Activated T-helper 1 cell treated with Interleukin-2 at 50 U/mL for 16 hours (primary cell): ENCODE measurements around the gene CHN1.

Experiments
- DNase-seq: peaks from one replicate; pipeline ENCODE4 v3.0.0-alpha.2; 2020; ENCODE audit warnings: low read depth

CHN1 gene, protein sequence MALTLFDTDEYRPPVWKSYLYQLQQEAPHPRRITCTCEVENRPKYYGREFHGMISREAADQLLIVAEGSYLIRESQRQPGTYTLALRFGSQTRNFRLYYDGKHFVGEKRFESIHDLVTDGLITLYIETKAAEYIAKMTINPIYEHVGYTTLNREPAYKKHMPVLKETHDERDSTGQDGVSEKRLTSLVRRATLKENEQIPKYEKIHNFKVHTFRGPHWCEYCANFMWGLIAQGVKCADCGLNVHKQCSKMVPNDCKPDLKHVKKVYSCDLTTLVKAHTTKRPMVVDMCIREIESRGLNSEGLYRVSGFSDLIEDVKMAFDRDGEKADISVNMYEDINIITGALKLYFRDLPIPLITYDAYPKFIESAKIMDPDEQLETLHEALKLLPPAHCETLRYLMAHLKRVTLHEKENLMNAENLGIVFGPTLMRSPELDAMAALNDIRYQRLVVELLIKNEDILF

DNA sequence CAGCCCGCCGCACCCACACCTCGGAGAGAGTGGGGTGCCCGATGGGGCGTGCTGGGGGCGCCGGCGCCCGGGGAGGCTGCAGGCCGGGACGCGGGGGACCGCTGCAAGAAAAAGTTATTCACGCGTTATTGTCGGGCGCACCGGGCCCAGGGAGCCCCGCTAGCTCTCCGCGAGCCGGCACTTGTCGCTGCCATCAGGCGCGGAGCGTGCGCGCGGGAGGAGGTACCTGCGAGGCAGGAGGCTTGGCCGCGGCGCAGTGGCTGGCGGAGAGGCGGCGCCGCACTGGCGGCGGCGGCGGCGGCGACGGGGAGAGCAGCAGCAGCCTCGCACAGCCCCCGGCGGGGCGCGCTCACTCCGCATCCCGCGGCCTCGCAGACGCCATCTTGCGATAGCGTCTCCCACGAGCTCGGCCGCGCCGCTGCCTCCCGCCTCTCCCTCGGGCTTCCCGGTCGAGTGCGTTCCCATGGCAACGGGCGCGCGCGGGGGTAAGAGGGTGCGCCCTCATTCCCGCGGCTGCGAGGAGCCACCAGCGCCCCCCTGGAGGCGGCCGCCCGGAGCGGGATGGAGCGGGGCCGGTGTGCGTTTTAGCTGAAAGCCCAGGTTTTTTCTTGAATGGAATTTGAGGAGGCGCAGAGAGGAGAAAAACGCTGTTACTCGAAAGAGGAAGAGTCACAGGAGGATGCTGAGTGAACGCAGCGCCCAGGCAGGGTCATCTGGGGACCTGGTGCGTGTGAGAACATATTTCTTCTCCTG is at the start of gene CHN1:
TSS of gene CHN1 (minus strand) at position 402 of the 753 bp plus-strand sequence. CDS start 469 bp downstream, outside the sequence.
- DNase-seq: peak; percentile 60

GRCh38 chr2:175054340-175054739 is 49.2 kb upstream of the CHN1 start:
- DNase-seq: no peak

DNA sequence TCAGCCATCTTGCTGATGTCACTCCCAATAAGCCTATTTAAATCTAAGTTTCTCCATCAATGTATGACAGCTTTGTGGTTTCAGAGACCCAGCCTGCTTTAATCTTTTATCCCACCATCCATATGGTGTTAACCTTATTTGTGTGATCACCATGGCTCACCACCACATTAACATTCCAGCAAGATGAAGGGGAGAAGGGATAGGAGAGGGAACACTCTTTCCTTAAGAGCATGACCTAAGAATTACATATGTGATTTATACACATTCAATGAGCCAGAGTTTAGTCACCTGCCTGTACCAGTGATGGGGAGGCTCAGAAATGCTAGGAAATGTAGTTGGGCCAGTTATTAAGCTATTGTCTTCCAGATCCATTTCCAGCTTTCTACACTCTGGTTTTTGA is 44.5 kb upstream of the CHN1 start:
- no peak for DNase-seq

GRCh38 chr2:175048275-175048674 is 43.1 kb upstream of the CHN1 start:
- DNase-seq: no peak

GRCh38 chr2:175039490-175039889 is 34.3 kb upstream of the CHN1 start:
- DNase-seq: no peak

- DNase-seq: no peak
Measured at GRCh38 chr2:175039031-175039430, 33.9 kb upstream of the CHN1 start.

DNA sequence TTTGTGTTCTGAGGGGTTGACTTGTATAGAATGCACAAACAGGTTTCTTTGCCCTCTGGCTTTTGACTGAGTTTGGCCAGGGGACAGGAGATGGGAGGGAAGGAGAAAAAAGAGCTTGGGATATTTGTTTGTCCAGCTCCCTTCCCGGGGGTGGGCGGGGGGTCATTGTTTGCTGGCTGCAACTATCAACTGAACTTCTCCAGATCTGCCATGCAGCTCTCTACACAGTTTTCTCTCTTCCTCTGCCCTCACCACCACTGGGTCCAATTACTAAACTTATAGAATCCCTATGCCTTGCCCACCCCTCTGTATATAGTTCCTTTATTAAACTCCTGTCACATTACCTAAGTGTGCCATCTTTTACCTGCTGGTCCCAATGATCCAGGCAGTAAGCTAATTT is 32.8 kb upstream of the CHN1 start:
- no peak for DNase-seq

- DNase-seq: no peak
Measured at GRCh38 chr2:175036582-175037018, 31.4 kb upstream of the CHN1 start.

- no peak for DNase-seq
Measured at GRCh38 chr2:175035806-175036205, 30.6 kb upstream of the CHN1 start.

DNA sequence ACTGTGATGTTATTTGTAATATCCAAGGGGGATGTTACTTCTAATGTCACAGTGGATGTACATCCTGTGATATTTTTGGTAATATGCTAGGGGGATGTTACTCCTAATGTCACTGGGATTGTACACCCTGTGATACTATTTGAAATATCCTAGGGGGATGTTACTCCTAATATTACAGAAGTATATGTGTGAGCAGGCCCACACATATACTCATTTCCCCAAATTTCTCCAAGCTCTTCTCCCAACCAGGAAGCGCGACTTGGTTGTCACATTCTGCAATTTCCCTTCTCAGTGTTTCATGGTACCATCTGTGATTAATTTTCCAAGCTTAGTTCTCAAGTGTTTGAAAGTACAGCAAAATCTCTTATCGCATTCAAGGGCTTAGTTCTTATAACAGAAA is 29.5 kb upstream of the CHN1 start:
- no peak for DNase-seq

GRCh38 chr2:175030380-175031271 is 25.4 kb upstream of the CHN1 start:
- DNase-seq: no peak

DNA sequence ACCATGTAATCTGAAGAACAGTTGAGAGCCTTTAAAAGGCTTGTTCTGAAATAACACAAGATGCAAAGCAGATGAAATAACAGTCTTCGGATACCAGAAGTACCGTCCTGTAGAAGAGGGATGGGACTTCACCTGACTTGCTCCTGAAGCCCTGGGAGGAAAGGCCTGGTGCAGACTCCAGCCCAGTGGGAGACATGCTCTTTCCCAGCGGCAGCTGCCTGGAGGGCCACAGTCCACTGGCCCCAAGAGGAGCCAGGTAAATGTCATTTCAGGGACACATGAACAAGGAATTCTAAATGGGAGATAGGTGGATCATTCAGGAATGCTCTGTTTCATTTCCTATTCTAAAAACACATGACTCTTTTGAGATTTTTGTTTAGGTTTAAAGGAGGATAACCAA is 22.6 kb upstream of the CHN1 start:
- DNase-seq: no peak

DNA sequence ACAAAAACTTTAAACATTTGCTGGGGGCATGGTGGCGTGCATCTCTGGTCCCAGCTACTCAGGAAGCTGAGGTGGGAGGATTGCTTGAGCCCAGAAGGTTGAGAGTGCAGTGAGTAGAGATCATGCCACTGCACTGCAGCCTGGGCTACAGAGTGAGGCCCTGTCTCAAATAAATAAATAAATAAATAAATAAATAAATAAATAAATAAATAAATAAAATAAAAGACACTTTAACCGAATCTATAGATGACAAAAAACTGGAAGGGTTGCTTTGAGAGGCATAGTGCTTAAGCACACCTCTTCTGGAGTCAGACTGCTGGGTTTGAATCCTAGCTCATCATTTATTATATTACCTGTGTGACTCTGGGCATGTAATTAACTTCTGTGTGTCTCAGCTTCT is 21.2 kb upstream of the CHN1 start:
- DNase-seq: no peak

DNA sequence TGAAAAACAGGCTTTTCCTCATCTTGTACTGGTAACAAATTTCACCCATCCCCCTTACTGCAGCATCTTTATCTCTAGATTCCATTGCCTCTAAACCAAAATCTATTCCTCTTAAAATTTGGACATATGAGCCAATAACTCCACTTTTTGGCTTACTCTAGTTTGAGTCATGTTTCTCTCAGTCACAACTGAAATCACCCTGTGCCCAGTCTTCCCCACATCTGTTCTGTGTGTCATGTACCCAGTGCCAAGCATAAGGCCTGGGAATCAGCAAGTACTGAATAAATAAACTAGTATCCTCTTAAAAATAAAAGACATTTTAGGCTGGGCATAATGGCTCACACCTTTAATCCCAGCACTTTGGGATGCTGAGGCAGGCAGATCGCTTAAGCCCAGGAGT is 20.8 kb upstream of the CHN1 start:
- no peak for DNase-seq

GRCh38 chr2:175025233-175025632 is 20.1 kb upstream of the CHN1 start:
- DNase-seq: no peak

DNA sequence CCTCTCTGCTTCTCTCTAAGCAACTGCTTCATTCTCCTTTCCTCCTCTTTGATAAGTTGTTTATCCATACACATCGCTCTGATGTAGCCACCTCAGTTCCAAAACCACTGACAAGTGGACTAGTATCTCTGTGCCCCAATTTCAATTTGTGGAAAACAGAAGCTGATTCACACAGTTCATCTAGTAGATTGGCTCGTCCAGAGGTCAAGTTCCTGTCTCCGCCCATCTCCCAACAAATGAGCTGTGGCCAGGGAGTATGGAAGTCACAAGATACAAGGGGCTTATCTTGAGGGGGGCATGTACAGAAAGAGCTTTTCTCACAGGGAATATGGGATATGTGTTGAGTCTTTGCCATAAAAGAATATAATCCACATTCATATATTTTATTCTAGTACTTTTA is 17.7 kb upstream of the CHN1 start:
- no peak for DNase-seq

- DNase-seq: no peak
Measured at GRCh38 chr2:175019566-175020327, 14.6 kb upstream of the CHN1 start.

DNA sequence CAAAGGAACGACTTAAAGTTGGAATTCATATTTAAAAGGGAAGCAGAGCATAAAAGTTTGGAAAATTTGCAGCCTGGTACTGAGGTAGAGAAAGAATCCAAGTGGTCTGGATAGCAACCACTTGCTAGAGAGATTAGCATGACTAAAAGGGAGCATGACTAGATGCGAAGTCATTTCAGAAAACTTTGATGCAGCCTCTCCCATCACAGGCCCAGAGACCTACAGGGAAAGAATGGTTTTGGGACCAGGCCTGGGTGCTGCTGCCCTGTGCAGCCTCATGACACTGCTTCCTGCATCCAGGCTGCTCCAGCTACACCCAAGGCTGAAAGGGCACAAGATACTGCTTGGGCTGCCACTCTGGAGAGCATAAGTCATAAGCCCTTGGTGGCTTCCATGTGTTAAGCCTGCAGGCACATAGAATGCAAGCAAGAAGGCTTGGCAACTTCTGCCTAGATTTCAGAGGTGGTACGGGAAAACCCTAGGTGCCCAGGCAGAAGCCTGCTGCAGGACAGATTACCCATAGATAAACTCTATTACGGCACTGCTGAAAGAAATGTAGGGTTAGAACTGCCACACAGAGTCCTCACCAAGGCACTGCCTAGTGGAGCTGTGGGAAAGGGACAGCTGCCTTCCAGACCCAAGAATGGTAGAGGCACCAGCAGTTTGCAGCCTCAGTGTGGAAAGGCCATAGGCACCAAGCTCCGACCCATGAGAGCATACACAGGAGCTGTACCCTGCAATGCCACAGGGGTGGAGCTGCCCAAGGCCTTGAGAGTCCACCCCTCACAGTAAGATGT is 12.6 kb upstream of the CHN1 start:
- no peak for DNase-seq

DNA sequence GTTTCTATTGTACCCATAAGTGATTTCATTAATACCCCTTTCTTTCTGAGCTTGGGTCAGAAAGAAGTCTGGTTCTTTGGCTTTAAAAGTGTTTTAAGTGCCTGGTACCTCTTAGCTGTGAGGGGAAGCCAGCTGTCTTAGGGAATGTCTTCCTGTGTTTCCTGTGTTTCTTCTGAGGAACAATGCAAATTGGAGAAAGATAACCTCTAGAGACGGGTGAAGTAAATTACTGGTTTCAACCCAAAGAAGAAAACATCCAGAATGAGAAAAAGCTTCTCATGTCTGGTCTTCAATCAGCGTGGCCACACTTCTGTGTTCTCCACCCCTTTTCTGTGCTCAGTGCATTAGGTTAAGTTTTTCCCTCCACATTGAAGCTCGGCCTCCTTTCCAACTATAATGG is 10.2 kb upstream of the CHN1 start:
- DNase-seq: no peak

DNA sequence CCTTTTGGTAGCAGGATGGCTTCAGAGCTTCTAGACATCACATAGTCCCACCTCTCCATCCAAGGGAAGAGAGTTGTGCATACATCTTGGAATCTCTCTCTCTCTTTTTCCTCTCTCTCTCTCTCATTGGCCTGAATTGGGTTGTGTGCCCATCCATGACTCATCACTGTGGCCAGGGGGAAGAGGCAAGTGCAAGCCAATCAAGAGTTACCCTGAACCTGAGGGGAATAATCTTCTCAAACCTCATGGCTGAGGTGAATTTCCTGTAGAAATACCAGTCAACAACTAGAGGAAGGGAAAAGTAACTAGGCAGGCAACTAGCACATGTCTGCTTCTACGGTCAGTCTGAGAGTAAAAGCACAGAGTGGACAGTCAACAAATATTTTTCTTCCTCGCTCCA is 7.3 kb upstream of the CHN1 start:
- DNase-seq: no peak

DNA sequence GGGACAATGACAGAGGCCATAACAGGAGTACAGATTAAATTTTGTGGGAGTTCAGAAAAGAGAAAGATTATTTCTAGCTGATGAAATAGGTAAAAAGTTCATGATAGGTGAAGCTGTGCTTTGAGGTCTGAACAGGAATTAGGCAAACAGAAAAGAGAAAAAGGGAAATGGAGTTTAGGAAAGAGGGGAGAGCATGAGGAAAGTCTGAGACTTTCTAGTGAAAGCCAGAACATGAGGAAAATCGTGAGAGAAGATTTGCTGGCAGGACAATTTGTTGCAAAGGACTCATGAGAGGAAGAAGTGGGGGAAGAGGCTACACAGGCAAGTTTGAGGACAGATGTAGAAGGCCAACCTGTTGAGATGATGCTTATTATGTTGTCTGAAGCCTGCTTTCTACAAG is 6.3 kb upstream of the CHN1 start:
- no peak for DNase-seq
